Effector CD4-positive, alpha-beta T cell (primary cell): ENCODE data around the gene ZG16.

ENCODE experiments used
- DNase-seq: peaks from one replicate; pipeline ENCODE4 v3.0.0-alpha.2; 2020

Gene ZG16

DNA sequence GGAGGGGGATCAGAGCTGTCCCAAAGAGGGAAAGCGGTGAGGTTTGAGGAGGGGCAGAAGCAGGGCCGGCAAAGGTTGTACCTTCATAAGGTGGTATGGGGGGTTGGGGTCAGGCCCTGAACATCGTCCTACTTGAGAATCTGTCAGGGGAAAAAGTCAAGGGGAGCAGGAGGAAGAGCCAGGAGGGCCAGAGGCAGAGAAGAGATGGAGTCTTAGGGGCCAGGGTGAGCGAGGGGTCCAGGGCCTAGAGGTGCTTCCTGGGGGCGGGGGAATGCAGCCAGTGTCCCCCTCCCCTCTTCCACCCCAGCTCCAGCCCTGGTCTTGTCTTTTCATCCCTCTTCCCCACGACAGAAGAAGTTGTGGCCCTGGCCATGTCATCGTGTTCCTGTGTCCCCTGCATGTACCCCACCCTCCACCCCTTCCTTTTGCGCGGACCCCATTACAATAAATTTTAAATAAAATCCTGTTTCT is 32.7 kb downstream of the ZG16 start:
- DNase-seq, result no peak

DNA sequence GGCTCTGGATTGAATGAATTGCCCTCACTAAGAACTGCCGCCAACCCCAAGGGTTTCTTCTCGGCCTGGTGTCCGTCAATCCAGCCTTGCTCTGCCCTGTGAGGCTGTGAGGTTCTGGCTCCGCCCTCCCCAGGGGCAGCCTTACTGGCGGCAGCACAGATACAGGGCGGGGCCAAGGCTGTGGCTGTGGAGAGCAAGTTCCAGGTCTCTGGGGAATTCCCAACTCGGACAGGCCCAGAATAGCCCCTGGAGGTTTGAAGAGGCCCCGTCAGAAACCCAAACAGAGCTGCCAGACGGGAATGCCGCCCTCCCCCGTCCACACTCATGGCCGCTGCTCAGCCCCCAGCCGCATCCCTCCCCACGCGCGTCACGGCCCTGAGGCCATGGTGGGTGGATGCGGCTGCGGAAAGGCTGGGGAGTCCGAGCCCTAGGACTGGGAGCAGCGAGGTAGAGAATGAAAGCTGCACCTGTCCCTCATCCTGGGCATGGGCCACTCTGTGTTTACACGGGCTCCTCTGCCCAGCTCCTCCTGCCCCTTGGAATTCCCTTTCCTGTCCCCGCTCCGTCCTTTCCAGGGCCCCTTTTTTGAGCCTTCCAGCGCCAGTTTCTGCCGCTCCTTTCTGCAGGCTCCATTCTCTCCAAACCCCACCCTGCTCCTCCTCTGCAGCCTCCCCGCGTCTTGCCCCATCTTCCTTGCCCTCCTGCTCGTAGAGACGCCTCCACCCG is 33.3 kb downstream of the ZG16 start:
- DNase-seq, result peak; percentile 50

DNA sequence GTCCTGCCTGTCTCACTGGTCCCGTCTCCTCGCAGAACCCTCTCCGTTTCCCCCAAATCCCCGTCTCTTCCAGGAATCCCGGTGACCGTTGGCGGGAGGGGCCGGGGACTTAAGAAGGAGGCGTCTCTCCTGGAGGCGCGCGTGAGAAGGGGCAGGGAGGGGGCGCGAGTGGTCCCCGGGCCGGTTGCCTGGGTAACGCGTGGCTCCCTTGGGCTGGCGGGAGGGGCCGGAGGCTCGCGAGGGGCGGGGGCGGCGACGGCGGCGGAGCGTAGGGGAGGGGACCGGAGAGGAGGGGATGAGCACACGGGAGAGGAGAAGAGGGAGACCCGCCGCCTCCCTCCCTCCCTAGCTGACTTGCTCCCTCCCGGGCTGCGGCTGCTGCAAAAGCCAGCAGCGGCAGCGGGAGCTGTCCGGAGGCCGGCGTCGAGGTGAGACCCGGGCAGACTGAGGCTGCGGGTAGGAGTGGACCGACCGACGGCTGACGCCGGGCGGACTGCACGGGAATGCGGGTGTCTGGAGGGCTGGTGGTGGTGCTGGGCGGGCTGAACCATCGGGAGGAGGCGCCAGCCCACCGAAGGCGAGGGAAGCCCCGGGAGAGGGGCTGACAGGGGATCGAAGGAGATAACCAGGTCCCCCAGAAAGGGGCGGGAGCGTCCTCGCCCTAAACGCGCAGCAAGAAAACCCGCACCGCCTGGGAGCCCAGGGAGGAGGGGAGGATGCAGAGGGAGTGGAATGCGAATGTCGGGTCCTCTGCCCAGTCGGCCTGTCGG is 34.0 kb downstream of the ZG16 start, which contains the start of gene PRRT2:
PRRT2 (plus strand) TSS at position 298 of the 770 bp plus-strand sequence. CDS start 862 bp downstream, outside the sequence.
- no peak for DNase-seq

GRCh38 chr16:29812754-29813643 is 34.9 kb downstream of the ZG16 start:
- no peak for DNase-seq

DNA sequence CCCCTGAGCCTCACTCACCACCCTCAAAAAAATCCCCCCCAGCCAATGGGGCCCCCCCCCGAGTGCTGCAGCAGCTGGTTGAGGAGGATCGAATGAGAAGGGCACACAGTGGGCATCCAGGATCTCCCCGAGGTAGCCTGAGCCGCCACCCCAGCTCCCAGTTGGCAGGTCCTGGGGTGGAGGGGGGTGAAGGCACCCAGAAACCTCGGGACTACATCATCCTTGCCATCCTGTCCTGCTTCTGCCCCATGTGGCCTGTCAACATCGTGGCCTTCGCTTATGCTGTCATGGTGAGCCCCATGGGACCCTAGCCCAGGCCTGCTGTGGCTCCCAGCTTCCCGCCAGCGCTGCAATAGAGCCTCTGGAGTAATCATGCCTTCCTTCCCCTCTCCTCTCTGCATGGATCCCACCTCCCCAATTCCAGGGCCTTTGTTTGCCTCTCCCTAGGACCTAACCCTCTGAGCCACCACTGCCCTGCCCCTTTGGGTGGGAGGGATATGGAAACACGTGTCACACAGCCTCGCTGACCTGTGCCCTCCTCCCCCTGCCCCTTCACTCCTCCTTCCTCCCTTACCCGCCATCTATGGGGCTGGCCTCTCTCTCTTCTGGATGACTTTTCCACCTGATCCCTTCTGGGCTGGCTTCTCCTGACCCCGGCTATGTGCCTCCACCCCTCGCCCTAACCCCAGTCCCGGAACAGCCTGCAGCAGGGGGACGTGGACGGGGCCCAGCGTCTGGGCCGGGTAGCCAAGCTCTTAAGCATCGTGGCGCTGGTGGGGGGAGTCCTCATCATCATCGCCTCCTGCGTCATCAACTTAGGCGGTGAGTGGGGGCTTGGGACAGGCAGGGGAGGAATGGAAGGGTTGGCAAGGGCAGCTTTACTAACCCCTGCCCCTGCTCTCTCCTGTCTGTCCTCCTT is 35.8 kb downstream of the ZG16 start:
- DNase-seq, result no peak

GRCh38 chr16:29814592-29814991 is 36.5 kb downstream of the ZG16 start:
- no peak for DNase-seq

- peak; percentile 56 for DNase-seq
Measured at GRCh38 chr16:29815032-29815721, 37.1 kb downstream of the ZG16 start.

- peak; percentile 97 for DNase-seq
Measured at GRCh38 chr16:29815793-29816693, 38.0 kb downstream of the ZG16 start, which contains the start of gene PAGR1. TSS of gene PAGR1 (plus strand) at chr16:29816152. CDS start at chr16:29816526, 374 bp downstream.

DNA sequence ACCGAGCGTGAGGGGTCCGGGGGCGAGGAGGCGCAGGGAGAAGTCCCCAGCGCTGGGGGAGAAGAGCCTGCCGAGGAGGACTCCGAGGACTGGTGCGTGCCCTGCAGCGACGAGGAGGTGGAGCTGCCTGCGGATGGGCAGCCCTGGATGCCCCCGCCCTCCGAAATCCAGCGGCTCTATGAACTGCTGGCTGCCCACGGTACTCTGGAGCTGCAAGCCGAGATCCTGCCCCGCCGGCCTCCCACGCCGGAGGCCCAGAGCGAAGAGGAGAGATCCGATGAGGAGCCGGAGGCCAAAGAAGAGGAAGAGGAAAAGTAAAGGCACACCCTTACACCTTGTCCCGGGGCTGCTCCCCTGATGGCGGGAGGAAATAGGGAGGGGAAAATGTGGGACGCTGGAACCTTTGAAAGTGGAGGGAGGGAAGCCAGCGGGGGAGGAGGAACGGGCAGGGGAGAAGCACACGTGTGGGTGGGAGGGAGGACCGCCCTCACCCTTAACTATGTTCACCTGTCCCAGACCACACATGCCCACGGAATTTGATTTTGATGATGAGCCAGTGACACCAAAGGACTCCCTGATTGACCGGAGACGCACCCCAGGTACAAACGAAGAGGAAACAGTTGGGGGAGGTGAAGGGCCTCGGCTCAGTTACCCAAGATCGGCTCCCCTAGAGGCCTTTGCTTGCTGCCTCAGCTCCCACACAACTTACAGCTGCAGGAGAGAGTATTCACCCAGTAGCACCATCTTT is 38.8 kb downstream of the ZG16 start:
- no peak for DNase-seq

DNA sequence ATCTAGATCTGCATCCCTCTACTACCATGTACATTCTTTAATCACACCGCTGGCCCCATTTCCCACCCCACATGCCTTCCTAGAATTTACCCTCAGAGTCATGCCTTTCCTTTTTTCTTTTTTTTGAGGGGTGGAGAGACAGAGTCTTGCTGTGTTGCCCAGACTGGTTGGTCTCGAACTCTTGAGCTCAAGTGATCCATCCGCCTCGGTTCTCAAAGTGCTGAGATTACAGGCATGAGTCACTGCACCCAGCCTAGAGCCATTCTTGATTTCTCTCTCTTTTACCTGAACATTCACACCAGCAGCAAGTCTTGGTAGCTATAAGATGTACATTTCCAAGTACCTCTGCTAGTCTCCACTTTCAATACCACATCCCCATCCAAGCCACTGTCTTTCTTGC is 40.0 kb downstream of the ZG16 start:
- no peak for DNase-seq

GRCh38 chr16:29819506-29819905 is 41.5 kb downstream of the ZG16 start:
- no peak for DNase-seq

DNA sequence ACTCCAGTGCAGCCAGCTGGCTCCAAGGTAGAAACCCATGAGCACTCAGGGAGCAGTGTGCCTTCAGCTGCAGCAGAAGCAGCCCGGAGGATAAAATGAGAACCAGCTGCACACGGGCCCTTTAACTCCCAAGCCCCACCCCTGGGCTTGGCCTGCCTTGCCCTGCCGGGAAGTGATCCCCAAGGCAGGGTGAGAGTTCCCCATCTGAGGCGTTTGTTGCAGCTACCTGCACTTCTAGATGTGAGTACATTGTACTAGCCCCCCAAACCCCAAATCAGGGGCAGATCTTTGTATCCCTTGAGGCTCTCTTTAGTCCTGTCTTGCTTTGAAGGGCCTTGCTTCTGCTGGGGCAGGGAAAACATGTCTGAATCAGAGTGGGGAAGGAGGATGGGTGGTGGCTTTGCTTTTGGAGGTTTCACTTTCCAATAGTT is 42.2 kb downstream of the ZG16 start, which contains the start of gene MVP:
MVP (plus strand) TSS at position 192 of the 431 bp plus-strand sequence. CDS start 10,088 bp downstream, outside the sequence.
- no peak for DNase-seq

- no peak for DNase-seq
Measured at GRCh38 chr16:29820730-29821642, 42.9 kb downstream of the ZG16 start.

GRCh38 chr16:29821643-29822115 is 43.6 kb downstream of the ZG16 start:
- DNase-seq, result no peak

DNA sequence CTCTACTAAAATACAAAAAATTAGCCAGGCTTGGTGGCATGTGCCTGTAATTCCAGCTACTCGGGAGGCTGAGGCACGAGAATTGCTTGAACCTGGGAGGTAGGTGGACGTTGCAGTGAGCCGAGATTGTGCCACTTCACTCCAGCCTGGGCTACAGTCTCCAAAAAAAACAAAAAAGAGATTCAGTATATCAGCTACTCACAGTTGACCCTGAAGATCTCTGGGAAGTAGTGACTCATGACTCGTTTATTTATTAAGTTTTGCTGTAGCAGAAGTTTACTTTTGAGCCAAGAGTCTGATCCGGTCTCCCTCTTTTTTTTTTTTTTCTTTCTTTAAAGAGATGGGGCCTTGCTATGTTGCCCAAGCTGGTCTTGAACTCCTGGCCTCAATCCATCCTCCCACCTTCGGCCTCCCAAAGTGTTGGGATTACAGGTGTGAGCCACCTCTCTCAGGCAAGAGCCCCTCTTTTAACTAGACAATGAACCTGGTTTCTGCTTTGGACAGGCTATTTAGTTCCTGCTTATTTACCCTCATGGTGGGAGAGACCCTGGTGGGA is 46.6 kb downstream of the ZG16 start:
- DNase-seq, result no peak

GRCh38 chr16:29825145-29826044 is 47.3 kb downstream of the ZG16 start:
- DNase-seq, result no peak
